ENCODE data around the gene CATSPER1.

The CATSPER1 gene

GRCh38 chr11:66022401-66023185, 3.7 kb downstream of the CATSPER1 start:
- H3K4me1 ChIP-seq (ENCODE audit: insufficient read depth, low read length), result peaks cover 9% of the 10 kb centered on the region
- DNase-seq, result peak; percentile 82
- H3K27ac ChIP-seq (ENCODE audit: low read length), result no peak overlapping the region
- TF ChIP-seq CTCF (IDR thresholded peaks at IDR 0.05; ENCODE audit: borderline replicate concordance, extremely low read depth, low read length, poor library complexity, severe bottlenecking), result peak; percentile 96
- no peak for TF ChIP-seq EZH2 (IDR thresholded peaks at IDR 0.05; ENCODE audit: borderline replicate concordance, low read depth, low read length, severe bottlenecking)
- H3K4me3 ChIP-seq (ENCODE audit: low read depth in 1 of 2, low read length in 2 of 2), result no peak overlapping the region
- peak overlapping the region; percentile 53 for H3K4me2 ChIP-seq (ENCODE audit: insufficient read depth, low read length)
- ATAC-seq (ENCODE audit: insufficient read depth, low read depth), result peak; percentile 97
- H3K27me3 ChIP-seq (ENCODE audit: insufficient read depth, low read length, poor library complexity), result peaks cover 5% of the 10 kb centered on the region
- H3K79me2 ChIP-seq (ENCODE audit: insufficient read depth, low read length), result no peaks in the 10 kb centered on the region
- H3K9me3 ChIP-seq (ENCODE audit: insufficient read depth, low read length, severe bottlenecking), result no peaks in the 10 kb centered on the region
- H3K36me3 ChIP-seq (ENCODE audit: insufficient read depth, low read length), result no peaks in the 10 kb centered on the region
- peak overlapping the region; percentile 40 for H3K9ac ChIP-seq (ENCODE audit: low read depth, low read length)
- peak overlapping the region; percentile 82 for H2AFZ ChIP-seq (ENCODE audit: low read depth, low read length)
- no peaks in the 10 kb centered on the region for H4K20me1 ChIP-seq (ENCODE audit: insufficient read depth, low read length)

- H3K27me3 ChIP-seq (ENCODE audit: insufficient read depth, low read length, poor library complexity), result peaks cover 5% of the 10 kb centered on the region
- H3K9me3 ChIP-seq (ENCODE audit: insufficient read depth, low read length, severe bottlenecking), result no peaks in the 10 kb centered on the region
- no peak overlapping the region for H3K4me3 ChIP-seq (ENCODE audit: low read depth in 1 of 2, low read length in 2 of 2)
- TF ChIP-seq EZH2 (IDR thresholded peaks at IDR 0.05; ENCODE audit: borderline replicate concordance, low read depth, low read length, severe bottlenecking), result no peak
- TF ChIP-seq CTCF (IDR thresholded peaks at IDR 0.05; ENCODE audit: borderline replicate concordance, extremely low read depth, low read length, poor library complexity, severe bottlenecking), result no peak
- H3K4me1 ChIP-seq (ENCODE audit: insufficient read depth, low read length), result peaks cover 9% of the 10 kb centered on the region
- H4K20me1 ChIP-seq (ENCODE audit: insufficient read depth, low read length), result no peaks in the 10 kb centered on the region
- H3K27ac ChIP-seq (ENCODE audit: low read length), result no peak overlapping the region
- no peak for DNase-seq
- H3K4me2 ChIP-seq (ENCODE audit: insufficient read depth, low read length), result no peak overlapping the region
- no peak overlapping the region for H2AFZ ChIP-seq (ENCODE audit: low read depth, low read length)
- H3K9ac ChIP-seq (ENCODE audit: low read depth, low read length), result no peak overlapping the region
- no peak for ATAC-seq (ENCODE audit: insufficient read depth, low read depth)
- no peaks in the 10 kb centered on the region for H3K79me2 ChIP-seq (ENCODE audit: insufficient read depth, low read length)
- H3K36me3 ChIP-seq (ENCODE audit: insufficient read depth, low read length), result no peaks in the 10 kb centered on the region
Observed at GRCh38 chr11:66020618-66021357, 5.5 kb downstream of the CATSPER1 start.

- Histone ChIP-seq H3K4me2 (ENCODE audit: insufficient read depth, low read length) (no peak overlapping the region), H3K27ac (ENCODE audit: low read length) (no peak overlapping the region), H3K36me3 (ENCODE audit: insufficient read depth, low read length) (no peaks in the 10 kb centered on the region), H3K27me3 (ENCODE audit: insufficient read depth, low read length, poor library complexity) (peaks cover 5% of the 10 kb centered on the region), H3K4me3 (ENCODE audit: low read depth in 1 of 2, low read length in 2 of 2) (no peak overlapping the region), H3K4me1 (ENCODE audit: insufficient read depth, low read length) (peaks cover 9% of the 10 kb centered on the region), H2AFZ (ENCODE audit: low read depth, low read length) (no peak overlapping the region), H3K9ac (ENCODE audit: low read depth, low read length) (no peak overlapping the region), H3K9me3 (ENCODE audit: insufficient read depth, low read length, severe bottlenecking) (no peaks in the 10 kb centered on the region), H3K79me2 (ENCODE audit: insufficient read depth, low read length) (no peaks in the 10 kb centered on the region), H4K20me1 (ENCODE audit: insufficient read depth, low read length) (no peaks in the 10 kb centered on the region)
- DNase-seq, result no peak
- TF ChIP-seq EZH2 (IDR thresholded peaks at IDR 0.05; ENCODE audit: borderline replicate concordance, low read depth, low read length, severe bottlenecking) (no peak), CTCF (IDR thresholded peaks at IDR 0.05; ENCODE audit: borderline replicate concordance, extremely low read depth, low read length, poor library complexity, severe bottlenecking) (no peak)
- ATAC-seq (ENCODE audit: insufficient read depth, low read depth), result no peak
Observed at GRCh38 chr11:66020212-66020611, 6.1 kb downstream of the CATSPER1 start.

All from DND-41 (cell line).